ENCODE data around the gene PAX1. TPM values are rescaled to one million over a fixed set of nuclear protein-coding genes. Genes with fewer than 3 reads are reported as not detected.

PAX1 gene
- total and polyA plus RNA-seq, 8 donors, result not detected

- WGBS, 2 donors, result 82 to 90% methylated on average over 15 of the region's 15 CpGs
- H3K27me3 ChIP-seq, result no peaks in the 10 kb centered on the region
- DNase-seq, result peak in 1 of 6 donors; percentile 41
- no peaks in the 10 kb centered on the region for H3K4me1 ChIP-seq
- TF ChIP-seq CTCF (IDR thresholded peaks at IDR 0.05), result no peak
- FAIRE-seq, result no peak
- no peak overlapping the region for H3K27ac ChIP-seq
- intact Hi-C loops (cut with DNase I), result no loop called here
- no peaks in the 10 kb centered on the region for H3K36me3 ChIP-seq
- H3K4me3 ChIP-seq, result no peak overlapping the region
- no peaks in the 10 kb centered on the region for H3K9me3 ChIP-seq
- no peak for ATAC-seq
Observed at GRCh38 chr20:21729316-21729715, 23.9 kb downstream of the PAX1 start.

GRCh38 chr20:21739161-21739560 is 33.7 kb downstream of the PAX1 start:
- 73 to 76% methylated on average over 3 of the region's 3 CpGs for WGBS, 2 donors
- H3K4me1 ChIP-seq, result no peaks in the 10 kb centered on the region
- no peak overlapping the region for H3K27ac ChIP-seq
- no peak for ATAC-seq
- no peak for FAIRE-seq
- no peaks in the 10 kb centered on the region for H3K27me3 ChIP-seq
- no peak for DNase-seq
- TF ChIP-seq CTCF (IDR thresholded peaks at IDR 0.05), result no peak
- no peak overlapping the region for H3K4me3 ChIP-seq
- intact Hi-C loops (cut with DNase I), result no loop called here
- H3K36me3 ChIP-seq, result no peaks in the 10 kb centered on the region
- no peaks in the 10 kb centered on the region for H3K9me3 ChIP-seq

- WGBS, 2 donors, result 64 to 82% methylated on average over 3 of the region's 3 CpGs
- intact Hi-C loops (cut with DNase I), result no loop called here
- no peaks in the 10 kb centered on the region for H3K4me1 ChIP-seq
- H3K27me3 ChIP-seq, result no peaks in the 10 kb centered on the region
- no peak overlapping the region for H3K27ac ChIP-seq
- H3K36me3 ChIP-seq, result no peaks in the 10 kb centered on the region
- FAIRE-seq (no peak), ATAC-seq (no peak), DNase-seq (no peak)
- H3K9me3 ChIP-seq, result no peaks in the 10 kb centered on the region
- no peak for TF ChIP-seq CTCF (IDR thresholded peaks at IDR 0.05)
- no peak overlapping the region for H3K4me3 ChIP-seq
Observed at GRCh38 chr20:21739682-21740081, 34.2 kb downstream of the PAX1 start.

- no peak for DNase-seq
- ATAC-seq, result no peak
- Histone ChIP-seq H3K9me3 (no peaks in the 10 kb centered on the region), H3K27ac (no peak overlapping the region), H3K4me1 (no peaks in the 10 kb centered on the region), H3K4me3 (no peak overlapping the region), H3K27me3 (no peaks in the 10 kb centered on the region), H3K36me3 (no peaks in the 10 kb centered on the region)
- FAIRE-seq, result no peak
- intact Hi-C loops (cut with DNase I), result no loop called here
- TF ChIP-seq CTCF (IDR thresholded peaks at IDR 0.05), result no peak
Observed at GRCh38 chr20:21741266-21741665, 35.8 kb downstream of the PAX1 start.

- intact Hi-C loops (cut with DNase I), result no loop called here
- TF ChIP-seq CTCF (IDR thresholded peaks at IDR 0.05), result no peak
- Histone ChIP-seq H3K27me3 (no peaks in the 10 kb centered on the region), H3K4me1 (peaks cover 0 to 2% (median 0%) of the 10 kb centered on the region in 3 donors), H3K27ac (no peak overlapping the region), H3K4me3 (no peak overlapping the region), H3K9me3 (no peaks in the 10 kb centered on the region), H3K36me3 (no peaks in the 10 kb centered on the region)
- 67 to 86% methylated on average over 2 of the region's 2 CpGs for WGBS, 2 donors
- ATAC-seq, result no peak
- FAIRE-seq, result no peak
- DNase-seq, result no peak
Observed at GRCh38 chr20:21762646-21763045, 57.2 kb downstream of the PAX1 start.

All from pancreas (tissue), 10 donors.